ENCODE data around the gene SPAG16. TPM values are rescaled to one million over a fixed set of nuclear protein-coding genes. Genes with fewer than 3 reads are reported as not detected.

The SPAG16 gene
- polyA plus RNA-seq (2014; cell fraction: cytosol; rRNA removed) = 21.1 and 24.3 TPM in 2 replicates
- 17.9 and 25.6 TPM in 2 replicates for polyA plus RNA-seq (2014; cell fraction: nucleus; rRNA removed)

GRCh38 chr2:213284105-213285090, at the start of gene SPAG16:
Gene SPAG16, plus strand, starts transcription at chr2:213284464.
- peak; percentile 96 for DNase-seq (ENCODE audit: low spot score)

DNA sequence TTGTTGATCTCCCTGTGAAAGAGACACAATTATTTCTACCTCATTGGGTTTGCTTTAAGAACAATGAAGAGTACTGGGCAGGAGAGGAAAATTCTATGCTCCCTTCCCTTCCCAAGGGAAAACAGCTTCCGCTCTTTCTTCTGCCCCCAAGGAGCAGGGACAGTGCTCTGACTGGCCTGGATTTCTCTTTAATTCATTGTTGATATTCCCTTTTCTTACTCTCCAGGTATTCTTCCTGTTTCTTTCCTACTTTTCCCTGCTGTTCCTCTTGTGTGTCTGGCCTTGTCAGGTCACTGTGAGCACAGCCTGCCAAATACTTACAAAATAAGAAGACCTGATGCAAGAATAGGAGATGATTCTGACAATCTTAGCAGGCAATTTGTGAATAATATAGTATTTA, 49.6 kb upstream of the SPAG16 start:
- DNase-seq (ENCODE audit: low spot score) = no peak

- DNase-seq (ENCODE audit: low spot score) = no peak
These were observed 48.5 kb upstream of the SPAG16 start for GRCh38 chr2:213235741-213236140.

DNA sequence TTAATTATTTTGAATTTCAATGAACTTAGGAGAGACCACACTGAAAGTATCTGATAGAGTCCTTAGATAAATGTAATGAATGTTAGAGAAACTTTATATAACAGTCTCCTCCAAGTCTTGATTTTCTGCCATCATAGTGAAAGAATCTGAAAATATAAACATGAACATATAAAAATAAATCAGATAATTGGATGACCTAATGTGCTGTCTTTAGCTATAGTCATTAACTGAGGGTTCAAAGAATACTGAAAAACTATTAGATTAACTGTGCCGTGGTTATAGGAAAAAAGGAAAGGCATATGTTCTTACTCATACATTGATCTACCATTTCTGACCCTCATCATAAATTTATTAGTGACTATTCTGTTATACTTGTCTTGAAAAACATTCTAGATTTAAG, 47.0 kb upstream of the SPAG16 start:
- no peak for DNase-seq (ENCODE audit: low spot score)

DNA sequence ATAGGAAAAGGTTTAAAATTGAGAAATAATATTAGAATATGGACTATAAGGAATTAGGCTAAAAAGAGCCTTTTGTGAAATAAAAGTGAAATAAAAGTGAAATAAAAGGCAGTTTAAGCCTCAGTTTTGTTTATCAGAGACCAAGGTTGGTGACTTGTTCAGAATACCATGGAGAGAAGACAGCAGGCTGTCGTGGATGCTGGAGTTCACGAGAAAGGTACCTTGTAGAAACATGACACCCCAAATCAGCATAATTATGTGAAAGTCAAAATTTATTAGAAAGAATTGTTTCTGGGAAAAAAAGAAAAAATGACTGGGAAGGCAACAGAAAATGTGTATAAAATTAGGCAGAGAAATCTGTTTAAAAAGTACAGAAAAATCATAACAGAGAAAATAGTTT, 46.5 kb upstream of the SPAG16 start:
- DNase-seq (ENCODE audit: low spot score) = no peak

GRCh38 chr2:213238753-213239495, 45.3 kb upstream of the SPAG16 start:
- no peak for DNase-seq (ENCODE audit: low spot score)

GRCh38 chr2:213241817-213242216, 42.4 kb upstream of the SPAG16 start:
- no peak for DNase-seq (ENCODE audit: low spot score)

DNA sequence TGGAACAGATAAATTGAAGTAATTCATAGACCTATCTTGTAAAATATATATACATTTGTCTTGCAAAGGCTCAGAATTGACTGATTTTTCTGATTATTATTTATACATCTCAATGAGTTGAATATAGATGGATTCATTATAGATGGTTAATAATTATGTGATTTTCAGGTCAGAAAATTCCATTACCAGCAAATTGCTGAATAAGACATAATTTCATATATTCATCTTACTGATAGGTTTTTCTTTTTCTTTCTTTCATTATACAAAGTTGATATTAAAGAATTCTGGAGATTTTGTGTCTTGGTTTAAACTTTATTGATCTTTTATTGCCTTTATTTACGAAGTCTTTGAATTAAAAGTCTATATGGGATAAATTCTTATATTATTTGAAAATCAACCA, 41.6 kb upstream of the SPAG16 start:
- no peak for DNase-seq (ENCODE audit: low spot score)

DNA sequence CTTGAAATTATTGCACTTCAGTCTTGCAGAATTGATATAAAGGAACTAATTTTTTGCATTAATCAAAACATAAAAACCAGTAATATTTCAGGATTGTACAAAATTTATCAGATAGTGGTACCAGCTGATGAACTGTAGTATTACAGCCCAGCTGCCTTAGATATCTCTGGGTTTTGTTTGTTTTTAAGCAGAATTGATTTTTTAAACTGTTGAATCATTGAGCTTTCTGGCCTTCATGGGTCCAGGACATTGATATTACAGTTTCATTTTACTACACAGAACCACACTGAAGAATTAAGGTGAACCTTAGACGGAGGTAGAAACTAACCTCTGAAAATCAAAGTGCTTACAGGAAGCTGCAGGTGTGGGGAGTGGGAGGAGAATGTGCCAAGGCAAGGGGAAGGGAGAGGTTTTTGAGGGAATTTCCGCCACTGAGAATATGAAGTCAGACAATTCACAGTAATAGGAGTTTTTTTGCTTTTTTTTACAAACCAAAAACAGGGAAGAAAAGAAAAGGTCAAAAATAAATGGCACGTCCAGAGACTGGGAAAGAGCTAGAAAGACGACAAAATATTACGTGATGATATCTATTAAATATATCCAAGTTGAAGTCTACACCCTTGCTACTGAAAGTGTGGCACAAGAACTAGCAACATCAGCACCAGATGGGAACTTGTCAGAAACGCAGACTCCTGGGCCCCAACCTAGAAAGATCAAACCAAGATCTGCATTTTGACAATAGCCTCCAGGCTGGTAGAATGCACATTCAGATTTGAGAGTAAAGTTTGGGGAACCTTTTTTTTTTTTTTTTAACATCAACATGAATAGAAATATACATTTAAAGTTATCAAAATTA, 40.8 kb upstream of the SPAG16 start:
- DNase-seq (ENCODE audit: low spot score) = no peak

GRCh38 chr2:213246497-213247281, 37.6 kb upstream of the SPAG16 start:
- DNase-seq (ENCODE audit: low spot score) = peak; percentile 38

- DNase-seq (ENCODE audit: low spot score) = no peak
These were observed 36.7 kb upstream of the SPAG16 start for GRCh38 chr2:213247566-213247965.

DNA sequence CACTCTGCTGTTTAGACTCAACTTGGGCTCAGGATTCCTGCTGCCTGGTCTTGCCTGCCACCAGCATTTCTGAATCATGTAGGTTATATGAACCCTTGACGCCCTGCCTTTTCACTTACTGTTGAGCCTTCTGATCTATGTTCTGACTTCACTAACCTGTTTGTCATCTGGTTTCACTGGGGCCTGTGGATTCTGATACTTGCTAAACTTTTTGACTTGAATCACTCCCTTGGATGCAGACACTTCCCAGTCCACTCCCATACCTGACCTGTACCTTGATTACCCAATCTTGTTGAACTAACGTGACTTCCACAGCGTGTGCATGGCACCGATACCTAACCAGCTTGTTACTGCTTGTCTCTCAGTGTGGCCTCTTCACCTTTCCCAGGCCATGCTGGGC, 35.6 kb upstream of the SPAG16 start:
- no peak for DNase-seq (ENCODE audit: low spot score)

- no peak for DNase-seq (ENCODE audit: low spot score)
These were observed 34.8 kb upstream of the SPAG16 start for GRCh38 chr2:213249502-213249901.

DNA sequence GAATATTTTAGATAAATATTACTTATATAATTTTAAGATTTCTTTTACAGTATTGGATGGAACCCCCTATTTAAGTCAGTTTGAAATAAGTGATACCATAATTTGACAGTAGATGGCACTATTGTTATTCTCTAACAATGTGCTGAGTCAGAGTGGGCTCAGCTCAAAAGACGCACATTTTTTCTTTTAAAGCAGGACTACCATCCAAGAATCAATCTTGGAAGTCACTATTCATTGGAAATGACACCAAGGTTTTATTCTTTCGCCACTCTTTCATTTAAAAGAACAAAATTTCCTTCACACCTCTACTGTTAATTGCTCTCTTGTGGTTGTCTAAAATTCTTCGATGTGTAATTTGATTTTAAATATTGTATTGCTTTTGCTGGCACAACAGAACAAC, 32.6 kb upstream of the SPAG16 start:
- DNase-seq (ENCODE audit: low spot score) = peak; percentile 63

GRCh38 chr2:213252206-213252605, 32.1 kb upstream of the SPAG16 start:
- DNase-seq (ENCODE audit: low spot score) = no peak

DNA sequence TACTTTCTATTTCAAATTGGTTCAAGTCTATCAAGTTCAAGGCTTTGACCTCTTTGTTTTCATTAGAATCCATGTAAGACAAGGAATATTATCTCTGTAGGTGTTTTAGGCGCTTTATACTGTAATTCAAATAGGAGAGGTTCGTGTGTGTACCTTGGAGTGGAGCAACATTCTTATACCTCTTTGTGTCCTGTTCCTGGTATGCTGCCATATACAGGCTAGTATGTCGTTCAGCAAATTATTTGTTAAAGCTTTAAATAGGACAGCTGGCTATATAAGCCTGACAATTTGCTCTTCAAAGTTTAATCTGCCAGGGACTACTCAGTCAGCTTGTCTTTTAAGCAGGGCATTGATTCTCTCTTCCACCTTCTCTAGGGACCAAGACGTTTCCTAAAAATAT, 31.1 kb upstream of the SPAG16 start:
- DNase-seq (ENCODE audit: low spot score) = no peak

DNA sequence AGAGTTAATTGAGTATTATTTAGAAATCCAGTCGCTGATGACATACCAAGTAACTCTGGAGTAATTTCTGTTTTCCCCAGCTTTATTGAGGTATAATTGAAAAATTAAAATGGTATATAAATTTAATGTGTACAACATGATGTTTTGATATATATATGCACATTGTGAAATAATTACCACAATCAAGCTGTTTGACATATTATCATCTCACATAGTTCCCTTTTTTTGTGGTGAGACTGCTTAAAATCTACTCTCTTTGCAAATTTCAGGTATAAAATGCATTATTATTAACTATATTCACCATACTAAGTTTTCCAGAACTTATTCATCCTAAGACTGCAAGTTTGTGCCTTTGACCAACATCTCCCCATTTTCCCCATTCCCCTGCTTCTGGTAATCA, 25.0 kb upstream of the SPAG16 start:
- no peak for DNase-seq (ENCODE audit: low spot score)

- DNase-seq (ENCODE audit: low spot score) = no peak
These were observed 23.0 kb upstream of the SPAG16 start for GRCh38 chr2:213261237-213261636.

GRCh38 chr2:213261715-213262114, 22.5 kb upstream of the SPAG16 start:
- DNase-seq (ENCODE audit: low spot score) = no peak

GRCh38 chr2:213265679-213266078, 18.6 kb upstream of the SPAG16 start:
- DNase-seq (ENCODE audit: low spot score) = no peak

- DNase-seq (ENCODE audit: low spot score) = no peak
These were observed 17.8 kb upstream of the SPAG16 start for GRCh38 chr2:213266421-213266820.

All from SK-N-DZ (cell line).